GM19467 (cell line): ENCODE results near the gene MMAA.
"Not testable (repeated sequence)": the region's sequence is repeated elsewhere in the genome, so short reads cannot be mapped to it uniquely, and the experiment has no call there.

ENCODE experiments used
- ATAC-seq: cut with Tn5 transposase; IDR thresholded peaks from one replicate; pipeline ENCODE4 v1.9.1; 2021; ENCODE audit warnings: mild to moderate bottlenecking, moderate library complexity; ENCODE audit not compliant: unreplicated experiment

MMAA gene

DNA sequence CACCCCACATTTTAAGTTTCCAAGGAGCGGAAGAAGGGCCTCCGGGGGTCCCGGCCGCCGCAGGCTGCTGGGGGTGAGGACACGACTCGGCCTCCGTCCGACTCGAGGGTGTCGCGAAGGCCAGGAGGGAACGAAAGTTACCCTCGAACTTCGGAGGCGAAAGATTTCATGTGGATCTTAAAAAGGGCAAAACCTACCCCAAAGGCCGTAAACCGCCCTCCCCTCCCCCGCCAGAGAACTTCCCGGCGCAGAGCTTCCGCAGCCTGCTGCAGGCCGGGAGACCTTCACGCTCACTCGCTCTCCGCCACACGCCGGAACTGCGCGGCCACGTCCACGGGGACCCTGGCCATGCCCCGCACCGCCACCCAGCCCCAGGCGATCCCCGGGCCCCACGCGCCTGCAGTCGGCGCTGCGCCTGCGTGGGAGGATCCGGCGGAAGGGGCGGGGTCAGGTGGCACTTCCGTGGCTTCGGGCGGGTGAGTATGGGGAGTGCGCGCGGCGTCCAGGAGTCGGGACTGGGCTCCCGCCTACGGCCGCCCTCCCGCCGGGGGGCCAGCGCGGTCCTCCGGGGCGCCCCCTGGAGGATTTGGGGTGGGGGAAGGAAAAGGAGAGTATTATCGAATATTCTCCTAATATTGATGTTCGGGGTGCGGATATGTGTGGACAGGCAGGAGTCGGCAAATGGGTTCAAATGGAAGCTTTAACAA, at the start of gene MMAA:
TSS of gene MMAA (plus strand) at position 454 of the 707 bp plus-strand sequence. CDS start 19,755 bp downstream, outside the sequence.
- ATAC-seq: peak; percentile 82

DNA sequence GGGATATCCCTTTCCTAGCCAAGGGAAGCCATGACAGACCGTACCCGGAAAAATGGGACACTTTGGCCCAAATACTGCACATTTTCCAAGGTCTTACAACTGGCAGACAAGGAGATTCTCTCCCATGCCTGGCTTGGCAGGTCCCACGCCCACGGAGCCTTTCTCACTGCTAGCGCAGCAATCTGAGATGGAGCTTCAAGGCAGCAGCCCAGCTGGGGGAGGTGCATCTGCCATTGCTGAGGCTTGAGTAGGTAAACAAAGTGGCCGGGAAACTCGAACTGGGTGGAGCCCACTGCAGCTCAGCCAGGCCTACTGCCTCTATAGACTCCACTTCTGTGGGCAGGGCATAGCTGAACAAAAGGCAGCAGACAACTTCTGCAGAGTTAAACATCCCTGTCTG, 44.6 kb upstream of the MMAA start:
- ATAC-seq: not testable (repeated sequence)

DNA sequence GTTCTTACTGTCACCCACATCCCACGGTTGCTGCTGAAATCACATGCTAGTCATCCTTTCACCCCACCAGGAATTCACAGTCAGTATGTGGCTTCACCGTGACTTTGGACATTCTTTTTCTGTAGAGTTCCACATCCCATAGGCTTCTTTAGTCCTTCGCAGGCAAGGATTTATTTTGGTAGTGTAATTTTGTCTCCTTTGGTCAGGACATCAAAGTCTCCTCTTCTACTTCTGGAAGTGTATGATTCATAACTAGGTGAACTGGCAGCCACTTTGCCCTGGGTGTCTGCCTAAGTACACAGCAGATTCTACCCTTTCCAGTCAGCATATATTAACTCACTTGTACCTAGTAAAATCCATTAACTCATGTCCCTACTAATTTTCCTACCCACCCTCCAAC, 38.3 kb upstream of the MMAA start:
- no peak for ATAC-seq

DNA sequence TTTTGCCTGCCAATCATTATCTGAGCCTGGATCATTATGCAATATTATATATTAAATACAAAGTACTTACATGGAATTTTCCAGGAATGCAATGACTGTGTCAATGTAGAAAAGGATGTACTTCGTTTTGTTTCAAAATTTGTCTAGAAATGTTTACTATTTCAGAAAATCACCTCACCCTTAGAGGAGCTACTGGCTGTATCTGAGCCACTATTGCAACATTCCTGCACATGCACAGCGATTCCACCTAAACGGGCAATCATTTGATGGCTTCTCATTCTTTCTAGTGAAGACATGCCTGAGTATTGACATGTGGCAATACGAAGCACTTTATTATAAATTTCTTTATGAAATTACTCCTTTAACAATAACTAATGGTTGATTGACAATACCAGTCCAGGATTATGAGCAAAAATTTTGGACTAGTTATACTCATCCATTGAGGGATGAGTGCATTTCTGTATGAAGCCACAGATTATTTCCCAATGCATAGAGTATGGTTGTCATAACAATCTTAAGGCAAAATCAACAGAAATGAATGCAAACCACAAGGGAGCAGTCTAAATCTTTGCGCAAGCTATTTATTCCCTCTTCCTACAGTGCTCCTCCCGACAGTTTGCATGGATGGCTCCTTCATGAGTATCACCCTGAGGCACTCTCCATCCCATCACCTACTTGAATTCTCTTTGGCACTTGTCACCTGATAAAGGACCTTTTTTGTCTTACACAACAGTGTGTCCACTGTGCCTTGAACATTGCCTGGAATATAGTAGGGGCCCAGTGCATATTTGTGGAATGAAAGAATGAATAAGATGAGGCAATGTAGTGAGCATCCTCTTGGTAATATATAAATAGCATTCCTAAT, 35.8 kb upstream of the MMAA start:
- ATAC-seq: no peak

DNA sequence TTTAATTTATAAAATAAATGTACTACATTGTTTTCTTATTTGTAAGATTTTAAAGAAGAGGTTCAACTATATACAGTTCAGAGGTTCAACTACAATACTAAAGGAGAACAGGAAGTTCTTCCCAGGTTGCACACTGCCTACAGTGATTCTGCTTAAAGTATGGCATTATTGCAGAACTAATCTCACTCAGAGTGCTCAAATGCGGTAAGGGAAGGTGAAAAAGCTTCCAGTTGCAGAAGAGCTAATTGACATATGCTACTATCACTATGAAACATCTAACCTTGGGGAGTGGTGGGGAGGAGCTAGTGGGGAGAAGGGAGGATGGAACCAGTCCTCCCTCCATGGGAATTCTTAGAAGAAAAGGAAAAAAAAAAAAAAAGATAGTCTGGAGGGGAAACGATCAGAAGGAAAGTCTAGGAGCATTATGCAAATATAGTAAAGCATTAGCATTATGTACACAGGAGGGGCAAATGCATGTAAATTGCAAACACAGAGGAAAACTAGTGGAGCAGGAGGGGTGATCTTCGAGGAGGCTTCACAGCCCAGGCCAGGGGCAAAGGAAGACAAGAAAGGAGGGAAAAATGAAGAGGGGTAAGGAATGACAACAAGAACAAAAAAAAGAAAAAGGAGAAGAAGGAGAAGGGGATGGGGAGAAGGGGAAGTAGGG, 32.0 kb upstream of the MMAA start:
- ATAC-seq: no peak

DNA sequence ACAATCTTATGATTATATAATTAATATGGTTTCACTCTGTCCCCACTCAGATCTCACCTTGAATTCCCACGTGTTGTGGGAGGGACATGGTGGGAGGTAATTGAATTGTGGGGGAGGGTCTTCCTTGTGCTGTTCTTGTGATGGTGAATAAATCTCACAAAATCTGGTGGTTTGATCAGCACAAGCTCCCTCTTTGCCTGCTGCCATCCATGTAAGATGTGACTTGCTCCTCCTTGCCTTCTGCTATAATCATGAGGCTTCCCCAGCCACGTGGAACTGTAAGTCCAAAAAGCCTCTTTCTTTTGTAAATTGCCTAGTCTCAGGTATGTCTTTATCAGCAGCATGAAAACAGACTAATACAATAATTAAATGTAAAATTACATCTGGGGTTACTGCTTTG, 29.8 kb upstream of the MMAA start:
- not testable (repeated sequence) for ATAC-seq

DNA sequence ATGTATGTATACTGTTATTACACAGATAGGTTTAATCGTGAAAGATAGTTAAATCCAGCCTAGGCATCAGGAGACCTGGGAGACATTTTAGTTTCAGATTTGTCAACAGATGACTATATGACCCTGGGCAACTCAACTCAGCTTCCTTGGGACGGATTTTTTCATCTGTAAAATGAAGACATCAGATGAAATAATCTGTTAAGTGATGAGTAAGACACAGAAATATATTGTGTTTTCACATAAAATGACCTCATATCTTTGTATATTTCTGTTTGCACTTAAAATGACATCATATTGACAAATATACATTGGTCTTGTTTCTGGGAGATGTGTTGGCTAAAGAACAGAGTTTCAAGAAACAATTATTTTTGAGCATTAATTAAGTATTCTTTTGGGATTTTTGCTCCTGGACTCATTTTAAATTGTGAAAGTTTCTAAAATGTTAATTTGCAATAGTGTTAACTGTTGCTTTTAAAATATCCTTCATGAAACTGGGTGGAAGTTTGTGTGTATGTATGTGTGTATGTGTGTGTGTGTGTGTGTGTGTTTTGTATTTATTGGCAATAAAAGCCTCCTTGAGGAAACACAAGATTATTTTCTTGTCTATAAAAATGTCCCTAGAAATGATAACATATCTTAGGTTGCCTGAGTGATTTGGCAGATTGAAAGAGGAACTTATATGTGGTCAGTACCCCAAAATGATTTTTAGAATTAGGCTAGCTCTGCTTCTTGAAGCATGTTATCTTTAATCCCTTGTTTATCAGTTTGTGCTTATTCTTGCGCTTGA, 29.1 kb upstream of the MMAA start:
- ATAC-seq: no peak

DNA sequence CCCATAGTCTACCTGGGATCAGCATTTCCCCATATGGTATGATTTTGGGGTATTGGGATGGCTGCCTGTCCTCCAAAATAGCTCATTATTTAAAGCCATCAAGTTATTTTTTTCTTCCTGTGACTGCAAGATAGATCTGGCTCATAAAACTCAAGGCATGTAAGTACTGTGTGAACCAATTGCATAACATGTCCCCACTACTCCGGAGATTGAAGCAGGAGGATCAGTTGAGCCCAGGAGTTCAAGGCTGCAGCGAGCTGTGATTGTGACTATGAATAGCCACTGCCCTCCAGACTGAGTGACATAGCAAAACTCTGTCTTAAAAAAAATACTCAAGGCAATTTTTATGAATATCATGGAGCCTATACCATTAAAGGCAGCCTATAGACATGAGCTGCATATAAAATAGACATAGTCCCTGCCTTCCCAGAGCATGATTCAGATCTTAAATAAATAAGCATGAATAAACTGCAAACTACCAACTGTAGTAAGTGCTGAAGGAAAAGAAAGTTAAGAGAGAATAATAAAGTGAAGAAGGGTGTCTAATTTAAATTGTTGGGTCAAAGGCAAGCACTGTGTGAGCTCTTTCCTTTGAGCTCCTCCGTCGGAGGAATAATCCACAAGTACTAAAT, 16.9 kb upstream of the MMAA start:
- ATAC-seq: no peak

DNA sequence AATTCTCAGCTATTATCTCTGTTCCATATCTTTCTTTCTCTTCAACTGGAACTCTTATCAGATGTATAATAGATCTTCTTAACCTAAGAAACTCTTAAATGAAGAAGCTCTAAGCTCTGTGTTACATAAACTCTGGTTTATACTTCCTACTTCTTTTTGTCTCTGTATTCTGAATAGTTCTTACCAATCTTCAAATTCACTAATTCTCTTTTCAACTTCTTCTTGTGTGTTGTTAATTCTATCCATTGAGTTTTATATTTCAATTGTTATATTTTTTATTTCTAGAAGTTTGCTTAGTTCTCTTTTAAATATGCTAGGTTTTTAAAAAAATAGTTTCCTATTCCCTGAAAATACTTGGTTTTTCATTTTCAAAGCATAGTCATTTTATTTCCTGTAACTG, 13.2 kb upstream of the MMAA start:
- no peak for ATAC-seq

DNA sequence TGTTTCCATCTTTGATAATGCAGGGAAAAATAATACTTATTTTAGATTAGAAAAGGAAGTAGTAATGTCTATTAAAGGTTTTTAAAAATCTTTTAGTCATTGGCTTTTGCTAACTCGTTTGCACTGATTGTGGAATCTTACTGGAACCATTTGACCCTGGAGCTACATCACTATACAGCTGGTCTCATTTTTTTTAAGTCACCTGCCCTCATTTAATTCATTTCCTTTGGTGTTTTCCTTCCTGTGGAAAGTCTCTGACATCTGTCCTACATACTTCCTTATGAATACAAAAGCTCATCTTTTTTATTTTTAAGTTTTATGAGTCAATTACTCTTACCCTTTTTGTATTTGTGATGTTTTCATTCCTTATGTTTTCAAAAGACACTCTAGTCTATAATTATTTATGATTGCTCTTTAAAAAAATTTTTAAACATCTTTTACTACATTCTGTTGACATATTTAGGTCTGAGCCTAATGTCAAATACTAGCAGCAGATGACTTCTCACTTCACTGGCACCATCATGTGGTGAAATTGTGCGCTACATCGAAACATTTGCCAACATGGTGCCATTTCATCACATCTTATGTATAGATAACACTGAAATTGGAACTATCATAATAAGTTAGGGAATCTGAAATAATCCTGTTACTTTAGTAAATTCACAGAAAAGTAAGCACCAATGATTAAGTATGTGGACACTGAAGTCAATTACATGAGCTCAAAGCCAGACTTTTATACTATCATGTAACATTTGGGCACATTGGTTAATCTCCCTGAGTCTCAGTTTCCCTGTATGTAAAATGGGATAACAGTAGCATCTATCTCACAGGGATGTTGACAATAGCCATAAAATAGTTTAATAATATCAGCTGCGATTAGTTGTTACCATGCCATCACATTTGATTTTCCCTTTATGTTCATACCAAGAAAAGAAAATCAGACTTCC, 9.4 kb upstream of the MMAA start:
- ATAC-seq: peak; percentile 46

DNA sequence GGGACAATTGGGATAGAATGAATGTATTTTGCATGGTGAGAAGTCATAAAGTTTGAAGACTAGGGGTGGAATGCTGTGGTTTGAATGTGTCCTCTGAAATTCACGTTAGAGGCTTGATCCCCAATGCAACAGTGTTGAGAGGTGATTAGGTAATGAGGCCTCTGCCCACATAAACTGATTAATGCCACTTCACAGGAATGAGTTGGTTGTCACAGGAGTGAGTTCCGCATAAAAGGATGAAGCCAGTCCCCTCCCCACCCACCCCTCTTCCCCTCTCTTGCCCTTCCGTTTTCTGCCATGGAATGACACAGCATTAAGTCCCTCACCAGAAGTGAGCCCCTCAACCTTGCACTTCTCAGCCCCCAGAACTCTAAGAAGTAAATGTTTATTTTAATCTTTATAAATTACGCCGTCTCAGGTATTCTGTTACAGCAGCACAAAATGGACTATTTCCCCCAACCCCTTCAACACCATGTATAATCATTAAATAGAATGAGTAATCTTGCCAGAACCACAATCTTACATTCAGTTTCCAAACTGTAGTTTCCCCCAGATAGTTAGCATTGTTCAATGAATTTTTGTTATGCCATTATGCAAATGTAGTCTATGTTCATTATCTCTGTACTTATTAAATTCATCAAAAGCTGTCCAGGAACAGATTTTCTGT, 5.5 kb upstream of the MMAA start:
- ATAC-seq: no peak

DNA sequence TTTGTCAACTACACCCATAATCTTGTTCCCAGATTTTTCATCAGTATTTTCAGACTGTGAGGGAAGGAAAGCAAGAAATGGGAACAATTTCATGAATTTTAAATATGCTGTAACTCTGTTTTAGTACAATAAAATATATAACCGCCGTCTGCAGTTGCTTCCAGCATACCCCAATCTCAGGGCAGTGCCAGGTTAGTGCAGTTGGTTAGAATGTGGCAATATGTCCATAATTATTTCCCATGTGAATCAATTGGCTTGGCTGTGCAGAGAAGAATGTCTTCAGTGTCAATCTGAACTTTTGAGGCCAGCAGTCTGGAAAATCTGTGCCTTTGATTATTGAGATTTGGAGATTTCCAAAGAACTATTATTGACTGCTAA, 5.0 kb upstream of the MMAA start:
- no peak for ATAC-seq

DNA sequence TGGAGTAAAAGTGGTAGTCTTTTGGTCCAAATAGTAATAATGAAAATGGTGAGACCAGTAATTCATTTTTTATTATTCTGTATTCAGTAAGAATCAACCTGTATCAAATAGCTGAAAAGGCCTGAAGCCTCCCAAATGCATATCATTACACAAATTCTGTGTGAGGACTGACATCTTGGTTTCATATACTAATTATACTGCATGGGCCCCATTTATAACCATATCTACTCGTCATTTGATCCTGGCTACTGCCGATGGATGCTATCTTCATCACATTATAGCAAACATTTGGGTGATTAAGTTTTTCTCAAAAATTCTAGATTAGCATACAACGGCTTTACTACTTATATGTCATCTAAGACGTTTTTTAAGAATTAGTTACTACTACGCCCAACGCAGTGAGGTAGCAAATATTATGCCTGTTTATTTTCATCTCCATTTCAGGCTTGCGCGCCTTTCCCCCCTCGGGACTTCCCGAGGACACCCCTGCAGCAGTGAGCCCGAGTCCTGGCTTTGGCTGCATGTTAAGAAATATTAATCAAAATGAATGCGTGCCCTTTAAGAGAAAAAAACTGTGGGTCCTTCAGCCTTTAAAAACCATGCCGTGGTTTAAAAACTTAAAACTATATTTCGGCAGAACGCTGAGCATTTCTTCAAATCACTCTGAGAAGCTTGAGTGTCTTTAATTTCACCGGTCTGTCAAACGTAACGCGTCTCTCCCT, 814 bp upstream of the MMAA start:
- ATAC-seq: no peak

DNA sequence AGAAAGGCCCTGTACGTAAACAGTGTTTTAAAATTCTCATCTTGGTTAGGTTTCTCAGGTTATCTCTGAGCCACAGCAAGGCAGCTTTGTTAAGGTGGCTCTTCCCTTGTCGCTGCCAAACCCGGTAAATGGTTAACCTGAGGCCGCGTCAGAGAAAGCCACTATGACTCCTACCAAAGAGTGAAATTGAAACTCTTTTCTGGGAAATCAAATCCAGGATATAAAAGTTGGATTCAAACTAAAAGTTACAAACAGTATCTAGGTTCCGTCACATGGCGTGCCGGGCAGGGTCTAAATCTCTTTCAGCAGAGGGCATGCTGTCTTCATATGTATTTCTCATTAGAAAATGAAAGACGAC, 433 bp downstream of the MMAA start:
- ATAC-seq: peak; percentile 52

DNA sequence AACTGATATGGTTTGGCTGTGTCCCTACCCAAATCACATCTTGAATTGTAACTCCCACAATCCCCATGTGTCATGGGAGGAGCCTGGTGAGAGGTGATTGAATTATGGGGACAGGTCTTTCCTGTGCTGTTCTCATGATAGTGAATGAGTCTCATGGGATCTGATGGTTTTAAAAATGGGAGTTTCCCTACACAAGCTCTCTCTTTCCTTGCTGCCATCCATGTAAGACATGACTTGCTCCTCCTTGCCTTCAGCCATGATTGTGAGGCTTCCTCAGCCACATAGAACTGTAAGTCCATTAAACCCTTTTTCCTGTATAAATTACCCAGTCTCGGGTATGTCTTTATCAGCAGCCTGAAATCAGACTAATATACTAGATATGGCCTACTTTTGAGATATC, 2.9 kb downstream of the MMAA start:
- ATAC-seq: not testable (repeated sequence)

DNA sequence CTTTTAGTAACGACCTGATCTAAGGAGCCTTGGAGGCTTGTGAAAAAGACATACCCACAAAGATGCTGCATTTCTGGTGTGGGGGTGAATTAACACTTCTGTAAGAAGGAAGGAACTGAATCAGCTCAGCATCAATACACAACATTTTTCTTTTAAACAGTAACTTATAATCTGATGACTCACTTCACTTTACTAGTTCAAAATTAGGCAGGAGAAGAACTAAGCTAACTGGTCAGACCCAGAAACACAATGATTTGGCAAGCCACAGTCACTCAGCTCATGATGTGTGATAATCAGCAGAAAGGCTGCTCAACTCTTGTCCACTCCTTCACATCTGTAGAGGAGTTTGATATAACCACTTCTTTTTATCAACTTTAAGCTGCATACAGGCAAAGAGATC, 4.6 kb downstream of the MMAA start:
- ATAC-seq: peak; percentile 27

DNA sequence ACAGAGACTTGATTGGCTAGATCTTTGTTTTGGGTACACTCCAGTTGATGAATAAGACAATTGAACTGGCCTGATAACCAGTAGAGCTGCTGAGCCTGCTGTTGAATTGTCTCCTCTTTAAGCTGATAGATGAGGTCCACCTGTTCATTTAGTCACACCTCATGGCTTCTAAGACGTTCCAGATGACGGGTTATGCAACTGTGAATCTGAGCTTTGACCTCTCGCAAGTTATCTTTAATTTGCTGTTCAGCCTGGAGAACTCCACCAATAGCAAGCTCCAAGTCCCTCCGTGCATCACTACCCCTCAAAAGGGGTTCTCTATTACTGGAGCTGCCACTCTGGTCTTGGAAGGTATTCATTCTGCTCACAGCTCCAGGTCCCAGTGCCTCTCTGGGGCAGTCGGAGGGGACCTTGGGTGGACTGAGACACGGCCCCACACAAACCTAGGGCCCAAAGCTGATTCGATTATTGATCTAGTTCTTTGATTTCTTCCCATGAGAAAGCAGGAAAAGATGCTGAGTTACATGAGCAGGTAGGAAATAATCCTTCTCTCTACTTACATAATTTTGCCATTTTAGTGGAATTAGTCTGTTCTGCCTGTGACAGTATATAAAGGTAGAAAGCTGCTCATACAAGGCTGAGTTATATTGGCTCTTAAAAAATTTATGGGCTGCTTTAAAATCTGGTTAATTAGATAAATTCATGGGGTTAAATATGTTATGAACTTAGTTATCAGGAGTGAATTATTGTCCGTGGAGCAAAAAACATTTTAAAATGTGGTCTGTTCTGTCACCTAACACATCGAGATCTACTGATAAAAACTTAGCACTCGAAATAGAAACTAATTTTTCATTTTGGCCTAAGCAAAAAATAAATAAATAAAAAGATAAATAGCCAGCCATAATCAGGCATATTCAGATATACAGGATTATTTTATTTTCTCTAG, 6.8 kb downstream of the MMAA start:
- ATAC-seq: no peak
